Tibial artery (tissue), 4 donors: ENCODE measurements around the gene ATG7.
"Not testable (repeated sequence)": the region's sequence is repeated elsewhere in the genome, so short reads cannot be mapped to it uniquely, and the experiment has no call there.

Experiments
- DNase-seq, 2 donors: peaks; one replicate each; pipeline ENCODE4 v3.0.0-alpha.2; 2019
- H3K27ac ChIP-seq, 2 donors: fragments of 200-600 bp; sonication (generic) in 1 of 2; 1 replicate in 1 of 2; 2 replicates in 1 of 2; pipeline ENCODE4 v1.5.1; 2018 to 2019; ENCODE audit warnings: mild to moderate bottlenecking in 1 of 2
- H3K27me3 ChIP-seq, 2 donors: fragments of 200-600 bp; sonication (generic) in 1 of 2; one replicate each; pipeline versions ENCODE4 v1.5.1 to v1.6.0; 2016 to 2019
- H3K36me3 ChIP-seq, 3 donors: fragments of 200-600 bp; sonication (generic) in 2 of 3; one replicate each; pipeline ENCODE4 v1.5.1; 2016 to 2019; ENCODE audit warnings: mild to moderate bottlenecking in 2 of 3
- H3K4me1 ChIP-seq, 4 donors: fragments of 200-600 bp; sonication (generic) in 2 of 4; 1 replicate in 3 of 4; 2 replicates in 1 of 4; pipeline ENCODE4 v1.5.1; 2016 to 2019
- H3K4me3 ChIP-seq, 2 donors: fragments of 200-600 bp; sonication (generic) in 1 of 2; 1 replicate in 1 of 2; 2 replicates in 1 of 2; pipeline ENCODE4 v1.5.1; 2018 to 2019; ENCODE audit warnings: mild to moderate bottlenecking in 2 of 2
- H3K9me3 ChIP-seq, 3 donors: fragments of 200-600 bp; sonication (generic) in 1 of 3; one replicate each; pipeline ENCODE4 v1.5.1; 2016 to 2019
- intact Hi-C: fragments of 100-400 bp; cut with DNase I; formaldehyde crosslinking; loops from one replicate; pipeline ENCODE4 v1.15.0; 2023; ENCODE audit warnings: low total_unique reads
- TF ChIP-seq, protein P1 (sequence below), 2 experiments: fragments of 200-600 bp in 1 of 2; fragments of 450-650 bp in 1 of 2; IDR thresholded peaks; one replicate each; pipeline ENCODE4 v1.5.1; 2017 to 2019; ENCODE audit warnings: antibody characterized with exemption in 2 of 2, mild to moderate bottlenecking in 1 of 2, moderate library complexity in 1 of 2

ATG7 gene

DNA sequence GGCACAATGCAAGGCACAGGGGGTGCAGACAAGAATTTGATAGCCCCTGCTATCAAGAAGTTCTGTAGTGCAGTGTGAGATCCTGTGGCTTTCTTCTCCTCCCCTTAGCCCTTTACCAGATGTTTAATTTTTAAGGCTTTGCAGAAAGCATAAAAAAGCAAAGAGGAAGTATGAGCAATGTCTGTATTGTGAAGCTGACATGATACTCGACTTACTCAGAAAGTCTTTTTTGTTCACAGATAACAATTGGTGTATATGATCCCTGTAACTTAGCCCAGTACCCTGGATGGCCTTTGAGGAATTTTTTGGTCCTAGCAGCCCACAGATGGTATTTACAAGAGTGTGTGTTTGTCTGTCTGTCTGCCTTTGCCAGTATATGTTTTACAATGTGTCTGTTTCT lies 58.9 kb downstream of the ATG7 start:
- intact Hi-C loops = loop anchor here (10.0 kb wide), 1 partner anchor 366 kb away; no protein-coding TSS in a partner anchor

DNA sequence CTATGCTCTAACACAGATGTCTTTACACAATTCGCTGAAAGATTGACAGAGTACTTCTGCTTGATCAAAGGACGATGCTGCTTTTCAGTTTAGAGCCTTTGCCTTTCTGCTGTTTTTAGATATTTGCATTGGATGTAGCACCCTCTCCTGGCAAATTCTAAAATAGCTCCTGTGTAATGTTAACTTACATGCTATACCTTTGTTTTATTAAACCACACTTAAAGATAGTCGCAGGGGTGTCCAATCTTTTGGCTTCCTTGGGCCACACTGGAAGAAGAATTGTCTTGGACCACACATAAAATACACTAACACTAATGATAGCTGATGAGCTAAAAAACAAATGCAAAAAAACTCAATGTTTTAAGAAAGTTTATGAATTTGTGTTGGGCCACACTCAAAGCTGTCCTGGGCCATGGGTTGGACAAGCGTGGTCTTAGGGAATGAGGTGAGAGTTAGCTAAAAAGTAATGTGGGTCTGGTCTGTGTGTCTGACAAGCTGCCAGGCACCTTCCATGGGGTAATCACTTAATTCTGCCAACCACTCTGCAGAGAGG lies 62.9 kb downstream of the ATG7 start:
- intact Hi-C loops = loop anchor here (5.0 to 10.0 kb wide), 2 partner anchors 273 to 370 kb away; no protein-coding TSS in a partner anchor
- H3K9me3 ChIP-seq = no peaks in the 10 kb centered on the region
- no peaks in the 10 kb centered on the region for H3K27me3 ChIP-seq
- TF ChIP-seq, protein P1, sequence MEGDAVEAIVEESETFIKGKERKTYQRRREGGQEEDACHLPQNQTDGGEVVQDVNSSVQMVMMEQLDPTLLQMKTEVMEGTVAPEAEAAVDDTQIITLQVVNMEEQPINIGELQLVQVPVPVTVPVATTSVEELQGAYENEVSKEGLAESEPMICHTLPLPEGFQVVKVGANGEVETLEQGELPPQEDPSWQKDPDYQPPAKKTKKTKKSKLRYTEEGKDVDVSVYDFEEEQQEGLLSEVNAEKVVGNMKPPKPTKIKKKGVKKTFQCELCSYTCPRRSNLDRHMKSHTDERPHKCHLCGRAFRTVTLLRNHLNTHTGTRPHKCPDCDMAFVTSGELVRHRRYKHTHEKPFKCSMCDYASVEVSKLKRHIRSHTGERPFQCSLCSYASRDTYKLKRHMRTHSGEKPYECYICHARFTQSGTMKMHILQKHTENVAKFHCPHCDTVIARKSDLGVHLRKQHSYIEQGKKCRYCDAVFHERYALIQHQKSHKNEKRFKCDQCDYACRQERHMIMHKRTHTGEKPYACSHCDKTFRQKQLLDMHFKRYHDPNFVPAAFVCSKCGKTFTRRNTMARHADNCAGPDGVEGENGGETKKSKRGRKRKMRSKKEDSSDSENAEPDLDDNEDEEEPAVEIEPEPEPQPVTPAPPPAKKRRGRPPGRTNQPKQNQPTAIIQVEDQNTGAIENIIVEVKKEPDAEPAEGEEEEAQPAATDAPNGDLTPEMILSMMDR (IDR thresholded peaks at IDR 0.05) = peak; percentile 72 to 86
- no peak overlapping the region for H3K4me3 ChIP-seq
- no peaks in the 10 kb centered on the region for H3K4me1 ChIP-seq
- peaks cover 15 to 35% (median 16%) of the 10 kb centered on the region in 3 donors for H3K36me3 ChIP-seq
- no peak overlapping the region for H3K27ac ChIP-seq
- no peak for DNase-seq

More for the DNA sequence above, 58.9 kb downstream of the ATG7 start:
- TF ChIP-seq, protein P1 (IDR thresholded peaks at IDR 0.05) = no peak
- H3K9me3 ChIP-seq = no peaks in the 10 kb centered on the region
- H3K27me3 ChIP-seq = no peaks in the 10 kb centered on the region
- H3K36me3 ChIP-seq = peaks cover 25 to 50% (median 31%) of the 10 kb centered on the region in 3 donors
- no peak for DNase-seq
- no peaks in the 10 kb centered on the region for H3K4me1 ChIP-seq
- no peak overlapping the region for H3K27ac ChIP-seq
- no peak overlapping the region for H3K4me3 ChIP-seq

DNA sequence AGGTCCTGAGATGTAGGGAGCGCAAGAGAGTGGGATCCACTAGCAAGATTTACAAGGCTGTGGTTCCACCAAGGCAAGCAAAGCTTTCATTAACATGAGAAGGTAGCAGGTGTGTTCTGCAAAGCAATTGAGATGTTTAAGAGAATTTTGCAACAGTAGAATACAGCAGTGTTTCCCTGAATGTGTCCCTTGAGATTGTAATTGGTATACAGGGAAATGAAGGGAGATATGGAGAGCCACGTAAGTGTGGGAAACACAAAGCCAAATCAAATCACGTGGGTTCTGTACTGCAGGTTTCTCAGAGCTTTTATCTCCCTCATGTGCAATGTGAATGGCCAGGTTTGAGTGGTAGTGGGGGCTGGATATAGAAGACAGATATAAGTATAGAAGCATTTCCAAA lies 67.3 kb downstream of the ATG7 start:
- no peaks in the 10 kb centered on the region for H3K27me3 ChIP-seq
- H3K4me3 ChIP-seq = no peak overlapping the region
- no peak overlapping the region for H3K27ac ChIP-seq
- H3K4me1 ChIP-seq = no peaks in the 10 kb centered on the region
- intact Hi-C loops = loop anchor here (5.0 to 10.0 kb wide), 2 partner anchors 277 to 375 kb away; no protein-coding TSS in a partner anchor
- no peaks in the 10 kb centered on the region for H3K9me3 ChIP-seq
- no peak for DNase-seq
- TF ChIP-seq, protein P1 (IDR thresholded peaks at IDR 0.05) = no peak
- peaks cover 21 to 36% (median 34%) of the 10 kb centered on the region in 3 donors for H3K36me3 ChIP-seq

DNA sequence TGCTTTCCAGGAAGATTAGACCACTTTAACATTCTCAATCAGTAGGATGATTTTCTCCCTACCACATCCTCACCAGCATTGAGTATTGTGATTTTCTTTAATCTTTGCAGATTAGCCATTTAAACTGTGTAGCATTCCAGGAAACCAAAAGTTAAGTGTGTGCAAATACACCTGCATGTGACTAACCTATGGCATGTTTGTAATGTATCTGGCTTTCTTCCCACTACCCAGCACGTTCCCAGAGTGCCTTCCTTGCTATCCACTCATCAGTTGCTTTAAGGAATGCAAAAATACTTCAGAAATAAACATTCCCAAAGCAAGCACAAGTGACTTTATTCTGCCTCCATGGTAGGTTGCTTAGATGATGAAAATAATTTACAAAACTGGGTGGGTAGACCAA lies 74.2 kb downstream of the ATG7 start:
- Histone ChIP-seq H3K27me3 (no peaks in the 10 kb centered on the region), H3K9me3 (no peaks in the 10 kb centered on the region), H3K36me3 (peaks cover 41 to 66% (median 50%) of the 10 kb centered on the region in 3 donors), H3K4me1 (no peaks in the 10 kb centered on the region), H3K4me3 (no peak overlapping the region), H3K27ac (no peak overlapping the region)
- no peak for DNase-seq
- TF ChIP-seq, protein P1 (IDR thresholded peaks at IDR 0.05) = no peak
- intact Hi-C loops = no loop called here

DNA sequence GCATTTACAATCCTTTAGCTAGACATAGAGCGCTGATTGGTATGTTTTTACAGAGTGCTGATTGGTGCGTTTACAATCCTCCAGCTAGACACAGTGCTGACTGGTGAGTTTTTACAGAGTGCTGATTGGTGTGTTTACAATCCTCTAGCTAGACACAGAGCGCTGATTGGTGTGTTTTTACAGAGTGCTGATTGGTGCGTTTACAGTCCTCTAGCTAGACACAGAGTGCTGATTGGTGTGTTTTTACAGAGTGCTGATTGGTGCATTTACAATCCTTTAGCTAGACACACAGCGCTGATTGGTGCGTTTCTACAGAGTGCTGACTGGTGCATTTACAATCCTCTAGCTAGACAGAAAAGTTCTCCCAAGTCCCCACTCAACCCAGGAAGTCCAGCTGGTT lies 76.7 kb downstream of the ATG7 start:
- H3K27ac ChIP-seq, H3K4me1 ChIP-seq, DNase-seq, H3K4me3 ChIP-seq, H3K27me3 ChIP-seq, H3K9me3 ChIP-seq, intact Hi-C loops: not testable (repeated sequence)
- peaks cover 30 to 50% (median 37%) of the 10 kb centered on the region in 3 donors for H3K36me3 ChIP-seq

DNA sequence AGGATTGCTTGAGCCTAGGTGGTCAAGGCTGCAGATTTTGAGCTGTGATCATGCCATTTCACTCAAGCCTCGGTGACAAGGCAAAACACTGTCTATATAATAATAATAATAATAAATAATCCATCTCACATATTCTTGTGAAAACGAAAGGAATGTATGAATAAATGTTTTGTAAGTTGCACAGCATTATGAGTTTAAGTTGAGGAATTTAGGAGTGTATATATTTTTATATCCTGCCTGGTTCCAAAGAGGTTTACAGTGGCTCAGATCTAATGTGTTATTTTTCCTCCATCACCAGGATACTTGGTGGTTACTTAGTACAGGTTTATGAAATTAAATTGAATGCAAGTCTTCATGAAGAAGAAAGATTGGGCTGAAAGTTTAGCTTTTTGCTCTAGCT lies 77.2 kb downstream of the ATG7 start:
- Histone ChIP-seq H3K4me1 (no peaks in the 10 kb centered on the region), H3K36me3 (peaks cover 28 to 45% (median 40%) of the 10 kb centered on the region in 3 donors), H3K4me3 (no peak overlapping the region), H3K27ac (no peak overlapping the region), H3K27me3 (no peaks in the 10 kb centered on the region), H3K9me3 (no peaks in the 10 kb centered on the region)
- intact Hi-C loops = no loop called here
- TF ChIP-seq, protein P1 (IDR thresholded peaks at IDR 0.05) = no peak
- DNase-seq = no peak
